HG03159 (cell line): ENCODE results near the gene PIP5K1C.

Experiments used
- ATAC-seq: cut with Tn5 transposase; IDR thresholded peaks from one replicate; pipeline ENCODE4 v1.9.1; 2021; ENCODE audit warnings: mild to moderate bottlenecking, moderate library complexity; ENCODE audit not compliant: unreplicated experiment

The PIP5K1C gene

DNA sequence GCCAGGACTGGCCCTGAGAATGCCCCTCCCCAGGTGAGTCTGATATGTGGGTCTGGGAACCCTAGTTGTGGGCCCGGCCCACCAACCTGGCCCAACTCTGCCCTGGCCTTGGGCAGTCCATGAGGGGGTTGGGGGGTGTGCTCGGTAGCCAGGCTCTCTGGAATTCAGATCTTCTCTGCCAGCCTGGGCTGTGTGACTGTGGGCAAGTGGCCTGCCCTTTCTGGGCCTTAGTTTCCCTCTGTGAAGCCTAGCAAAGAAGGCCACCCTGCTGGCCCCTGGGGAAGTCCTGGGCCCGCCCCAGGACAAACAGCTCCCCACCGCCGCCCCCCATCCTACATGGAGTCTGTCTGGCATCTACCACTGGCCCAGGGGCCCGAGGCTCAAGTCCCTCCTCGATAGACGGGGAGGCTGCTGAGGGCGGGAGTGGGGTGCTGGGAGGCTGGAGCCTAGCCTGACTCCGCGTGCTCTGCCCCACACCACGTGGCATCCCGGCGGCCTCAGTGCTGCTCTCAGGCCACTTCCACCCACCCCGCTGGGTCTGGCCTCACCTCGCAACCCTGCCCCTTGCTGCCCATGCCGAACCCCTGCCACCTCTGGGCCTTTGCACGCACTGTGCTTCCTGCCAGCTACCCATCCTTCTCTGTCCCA lies 85.3 kb downstream of the PIP5K1C start:
- ATAC-seq: no peak

DNA sequence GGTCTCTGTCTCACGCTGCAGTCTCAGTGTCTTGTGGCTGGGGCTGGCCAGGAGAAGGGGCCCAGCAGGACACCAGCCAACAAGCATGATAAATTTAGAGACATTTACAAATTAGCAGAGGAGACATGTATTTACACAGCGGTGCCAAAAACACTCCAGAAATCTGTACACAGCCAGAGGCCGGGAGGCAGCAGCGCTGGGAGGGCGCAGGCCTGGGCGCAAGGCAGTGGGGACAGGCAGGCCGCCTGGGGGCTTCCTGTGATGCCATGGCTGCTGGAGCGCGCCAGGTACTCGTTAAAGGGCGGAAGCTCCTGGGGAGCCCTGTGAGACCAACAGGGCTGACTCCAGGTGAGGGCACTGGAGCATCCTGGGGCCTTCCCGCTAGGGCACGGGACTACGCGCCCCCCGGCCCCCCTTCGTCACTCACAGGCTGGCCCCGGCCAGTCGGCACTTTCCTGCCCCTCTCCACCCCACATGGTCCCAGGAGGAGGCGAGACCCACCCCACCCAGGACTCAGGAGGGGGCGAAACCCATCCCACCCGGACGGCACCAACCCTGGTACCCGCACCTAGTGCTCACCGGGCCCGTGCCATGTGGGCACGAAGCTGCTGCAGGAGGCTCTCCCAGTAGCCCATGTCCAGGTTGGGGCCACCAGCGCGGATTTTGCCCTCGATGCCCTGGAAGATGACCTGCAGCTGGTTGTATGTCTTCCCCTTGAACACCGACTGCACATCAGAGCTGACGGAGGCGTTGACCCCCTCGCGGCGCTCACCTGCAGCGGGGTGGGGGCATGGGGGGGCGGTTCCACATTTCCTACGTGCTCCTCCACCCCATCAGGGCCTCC lies 86.2 kb downstream of the PIP5K1C start:
- ATAC-seq: no peak

DNA sequence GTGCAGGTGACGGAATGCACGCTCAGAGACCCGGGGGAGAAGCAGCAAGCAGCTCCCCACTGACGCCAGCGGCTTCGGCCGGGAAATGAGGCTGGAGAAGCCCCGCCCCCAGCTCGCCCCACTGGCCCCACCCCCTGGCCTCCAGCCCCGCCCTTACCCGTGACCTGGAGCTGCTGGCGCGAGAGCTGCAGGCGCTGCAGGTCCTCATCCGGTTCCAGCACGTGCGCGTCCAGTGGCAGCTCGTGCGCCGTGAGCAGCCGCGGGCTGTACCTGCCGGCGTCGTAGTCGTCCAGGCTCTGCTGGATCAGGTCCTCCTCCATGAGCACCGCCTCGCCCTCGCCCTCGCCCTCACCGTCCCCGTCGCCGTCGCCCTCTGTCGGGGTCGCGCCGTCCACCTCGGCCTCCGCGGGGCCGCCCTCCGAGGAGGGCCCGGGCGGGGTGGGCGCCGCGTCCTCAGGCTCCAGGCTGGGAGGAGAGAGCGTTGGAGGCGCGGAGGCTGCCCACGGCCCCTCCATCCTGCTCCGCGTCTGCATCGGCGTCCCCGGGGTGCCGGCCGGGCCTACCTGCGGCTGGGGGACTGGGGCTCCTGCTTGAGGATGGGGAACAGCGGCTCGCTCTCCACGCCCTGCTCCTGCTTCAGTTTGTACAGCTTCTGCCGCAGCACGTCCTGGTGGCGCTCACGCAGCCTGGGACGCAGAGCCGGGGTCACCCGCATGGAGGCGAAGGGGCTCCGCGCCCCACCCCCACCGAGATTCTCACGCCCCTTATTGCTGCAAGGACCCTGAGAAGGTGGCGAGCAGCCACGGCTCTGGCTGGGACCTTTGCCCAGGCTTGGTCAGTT lies 87.1 kb downstream of the PIP5K1C start:
- no peak for ATAC-seq

DNA sequence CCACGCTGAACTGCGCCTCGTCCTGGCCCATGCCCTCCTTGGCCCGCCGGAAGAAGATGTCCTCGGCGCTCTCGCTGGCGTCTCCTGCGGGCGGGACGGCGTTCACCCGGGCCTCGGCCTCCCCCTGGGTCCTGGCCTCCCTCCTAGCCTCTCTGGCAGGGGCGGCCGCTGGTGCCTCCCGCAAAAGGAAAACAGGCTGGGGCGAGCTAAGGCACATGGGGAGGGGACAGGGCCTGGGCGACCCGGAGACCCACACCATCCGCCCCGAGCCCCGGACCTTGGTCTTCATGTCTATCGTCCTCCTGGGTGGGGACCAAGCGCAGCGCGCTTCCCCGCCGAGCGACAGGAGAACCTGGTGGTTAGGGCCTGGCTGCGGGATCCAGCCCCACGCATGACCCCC lies 87.9 kb downstream of the PIP5K1C start:
- ATAC-seq: no peak

DNA sequence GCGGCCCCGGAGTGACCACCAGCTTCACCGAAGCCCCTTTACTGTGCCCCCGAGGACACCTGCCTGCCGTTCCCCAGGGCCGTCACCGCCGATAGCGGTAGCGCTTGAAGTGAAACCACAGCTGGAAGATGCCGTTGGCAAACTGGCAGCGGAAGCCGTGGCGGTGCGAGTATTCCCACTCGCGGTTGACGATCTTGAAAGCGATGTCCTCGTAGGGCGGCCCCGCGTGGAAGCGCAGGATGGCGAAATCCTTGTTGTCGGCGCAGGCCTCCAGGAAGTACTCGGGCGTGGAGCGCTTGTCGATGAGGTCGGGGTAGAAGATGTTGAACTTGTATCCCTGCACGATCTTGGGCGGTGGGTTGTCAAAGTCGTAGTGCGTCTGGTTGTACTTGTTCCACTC lies 88.4 kb downstream of the PIP5K1C start:
- ATAC-seq: no peak

DNA sequence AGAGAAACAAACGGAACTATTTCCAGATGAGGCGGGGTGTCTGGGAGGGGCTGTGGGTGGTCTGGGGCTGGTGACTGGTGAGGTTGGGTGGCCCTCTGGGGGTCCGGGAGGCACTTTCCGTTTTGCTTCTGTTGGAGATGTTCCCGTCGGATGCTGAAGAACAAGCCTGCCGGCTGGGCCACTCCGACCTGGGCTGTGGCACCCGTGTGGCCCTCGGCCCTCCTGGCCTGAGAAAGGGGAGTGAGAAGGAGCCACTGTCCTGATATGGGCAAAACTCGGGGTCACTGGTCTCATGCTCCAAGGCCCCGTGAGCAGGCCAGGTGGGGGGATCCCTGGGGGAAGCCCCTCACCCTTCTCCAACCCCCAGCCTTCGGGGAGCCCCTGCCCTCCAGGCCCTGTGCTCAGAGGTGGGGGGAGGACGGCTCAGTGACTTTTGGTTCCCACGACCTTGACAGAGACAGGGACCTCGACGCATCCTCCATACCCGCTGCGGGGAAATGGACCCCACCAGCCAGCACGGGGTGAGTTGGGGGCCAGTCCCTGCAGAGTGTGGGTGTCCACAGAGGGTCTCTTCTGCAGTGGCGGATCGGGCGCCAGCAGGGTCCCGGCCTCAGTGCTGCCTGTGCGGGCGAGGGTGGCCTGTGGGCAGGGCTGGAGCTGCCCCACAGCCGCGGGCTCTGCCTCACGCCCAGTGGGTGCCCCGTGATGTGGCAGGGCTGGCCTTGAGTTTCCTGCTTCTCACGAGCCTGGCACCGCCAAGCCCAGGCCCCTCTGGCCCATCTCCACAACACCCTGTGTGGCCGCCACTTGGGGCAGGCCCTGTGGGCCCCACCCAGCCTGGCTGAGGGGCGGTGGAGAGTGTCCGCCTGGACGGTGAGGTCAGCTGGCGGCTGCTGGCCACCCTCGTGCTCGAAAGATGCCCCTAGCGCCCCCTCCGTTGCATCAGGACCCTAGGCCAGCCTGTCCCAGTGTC lies 89.2 kb downstream of the PIP5K1C start:
- no peak for ATAC-seq

DNA sequence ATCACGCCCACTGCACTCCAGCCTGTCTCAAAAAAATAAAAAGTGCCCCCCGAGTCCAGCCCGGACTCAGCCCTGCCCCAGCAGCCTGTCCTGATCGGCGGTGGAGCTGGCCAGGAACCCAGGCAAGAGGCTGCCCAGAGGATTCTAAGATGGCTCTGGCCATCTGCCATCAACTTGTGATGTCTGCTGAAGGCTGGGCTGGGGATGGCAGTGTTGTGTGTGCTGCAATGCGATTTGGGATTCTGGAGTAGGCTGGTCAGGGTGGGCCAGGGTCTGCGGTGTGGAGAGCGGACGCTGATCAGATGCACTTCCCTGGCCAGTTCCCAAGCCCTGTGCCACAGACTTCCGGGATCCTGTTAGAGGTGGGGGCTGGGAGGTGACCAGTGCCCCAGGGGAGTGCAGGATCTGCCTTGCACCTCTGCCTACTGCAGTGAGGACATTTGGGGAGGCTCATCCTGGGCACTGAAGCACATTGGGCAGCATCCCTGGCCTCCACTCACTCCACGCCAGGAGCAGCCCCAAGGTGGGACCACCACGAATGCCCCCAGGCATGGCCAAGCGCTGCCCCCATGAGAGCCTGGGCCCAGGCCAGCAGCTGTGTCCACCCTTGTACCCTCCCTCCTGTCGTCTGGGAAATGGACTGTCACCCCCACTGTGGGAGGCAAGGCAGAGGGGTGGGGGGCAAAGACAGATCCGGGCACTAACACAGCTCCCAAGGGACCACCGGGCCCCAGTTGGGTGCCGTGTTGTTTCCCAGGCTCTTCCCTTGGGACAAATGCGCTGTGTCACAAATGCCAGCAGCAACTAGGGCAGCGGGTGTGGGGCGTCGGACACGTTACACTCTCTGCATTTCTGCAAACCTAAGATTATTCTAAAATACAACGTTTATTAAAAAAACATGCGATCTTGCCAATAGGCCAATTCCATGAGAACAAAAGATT lies 90.2 kb downstream of the PIP5K1C start:
- ATAC-seq: no peak

DNA sequence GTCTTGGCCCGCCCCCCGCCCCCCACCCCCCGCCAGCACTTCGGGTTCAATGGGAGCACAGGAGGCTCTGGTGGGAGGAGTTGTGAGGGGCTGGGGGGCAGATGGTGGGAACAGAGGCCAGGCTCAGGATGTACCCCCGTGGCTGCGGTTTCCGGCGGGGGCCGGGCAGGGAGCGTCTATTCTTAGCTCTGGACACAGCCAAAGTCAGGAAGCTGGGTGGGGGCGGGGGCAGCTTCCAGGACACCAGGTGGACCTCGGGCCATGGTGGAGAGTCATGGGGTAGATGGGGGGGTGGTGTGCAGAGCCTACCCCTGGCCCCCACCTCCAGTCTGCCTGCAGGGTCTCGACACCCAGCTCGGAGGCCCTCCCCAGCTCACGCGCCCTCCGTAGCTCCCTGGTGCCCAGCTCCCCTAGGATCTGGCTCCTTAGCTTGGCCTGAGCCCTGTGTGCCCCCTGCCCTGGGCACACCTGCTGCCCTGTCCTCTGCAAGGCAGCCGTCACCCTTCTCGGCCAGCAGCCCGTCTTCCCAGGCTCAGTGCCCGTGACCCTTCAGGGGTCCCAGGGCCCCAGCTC lies 91.4 kb downstream of the PIP5K1C start:
- ATAC-seq: no peak

DNA sequence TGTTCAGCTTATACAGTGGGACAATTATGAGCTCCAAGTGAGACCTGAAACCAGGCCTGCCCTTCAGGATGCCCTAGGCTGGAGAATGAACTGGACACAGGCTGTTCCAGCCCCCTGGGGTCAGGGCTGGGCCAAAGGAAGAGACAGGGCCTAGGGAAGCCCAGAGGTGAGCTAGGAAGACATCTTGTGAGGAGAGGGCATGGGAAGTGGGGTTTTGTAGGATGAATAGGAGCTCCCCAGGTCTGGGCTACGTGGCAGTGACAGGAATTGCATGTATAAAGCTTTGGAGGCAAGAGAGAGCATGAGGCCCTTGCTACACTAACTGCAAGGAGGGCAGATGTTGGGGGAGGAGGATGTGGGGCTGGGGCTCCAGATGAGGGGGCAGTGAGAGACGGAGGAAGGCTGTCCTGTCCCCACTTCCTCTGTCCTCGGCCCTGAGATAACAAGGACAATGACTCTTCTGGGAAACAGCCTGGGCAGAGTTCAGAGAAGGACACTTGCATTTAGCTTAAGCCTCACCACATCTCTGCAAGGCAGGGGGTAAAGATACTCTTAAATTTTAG lies 92.1 kb downstream of the PIP5K1C start:
- no peak for ATAC-seq

DNA sequence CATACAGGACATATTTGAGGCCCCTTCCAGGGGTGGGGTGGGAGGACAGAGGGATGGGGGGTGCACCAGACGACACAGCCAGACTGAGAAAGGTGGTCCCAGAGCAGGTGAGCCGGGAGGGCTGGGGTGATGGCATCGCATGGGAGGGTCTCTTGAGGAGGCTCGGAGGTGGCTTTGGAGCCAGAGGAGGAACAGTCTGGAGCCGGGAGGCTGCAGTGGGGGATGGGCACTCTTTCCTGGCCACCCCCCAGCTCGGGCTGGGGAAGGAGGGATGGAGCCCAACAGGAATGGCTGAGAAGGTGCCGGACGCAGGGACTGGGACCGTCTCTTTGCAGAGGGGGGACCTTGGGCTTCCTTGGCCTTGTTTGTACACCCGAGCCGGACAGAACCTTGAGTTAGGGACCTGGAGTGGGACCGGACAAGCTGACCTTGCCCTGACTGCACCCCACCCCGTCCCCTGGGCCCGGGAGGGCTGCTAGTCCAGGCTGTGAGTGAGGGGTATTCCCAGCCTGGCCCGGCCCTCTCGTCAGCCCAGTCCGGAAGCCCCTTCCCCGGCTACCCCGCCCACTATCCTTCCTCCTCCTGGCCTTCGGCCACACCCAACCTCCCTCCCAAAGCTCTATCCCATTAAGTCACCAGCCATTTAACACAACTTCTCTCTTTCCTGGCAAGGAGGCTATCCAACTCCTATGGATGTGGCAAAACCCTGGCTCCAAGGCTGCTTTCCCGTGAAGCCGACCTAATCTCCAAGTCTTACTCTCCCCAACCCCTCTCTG lies 92.8 kb downstream of the PIP5K1C start:
- ATAC-seq: no peak

DNA sequence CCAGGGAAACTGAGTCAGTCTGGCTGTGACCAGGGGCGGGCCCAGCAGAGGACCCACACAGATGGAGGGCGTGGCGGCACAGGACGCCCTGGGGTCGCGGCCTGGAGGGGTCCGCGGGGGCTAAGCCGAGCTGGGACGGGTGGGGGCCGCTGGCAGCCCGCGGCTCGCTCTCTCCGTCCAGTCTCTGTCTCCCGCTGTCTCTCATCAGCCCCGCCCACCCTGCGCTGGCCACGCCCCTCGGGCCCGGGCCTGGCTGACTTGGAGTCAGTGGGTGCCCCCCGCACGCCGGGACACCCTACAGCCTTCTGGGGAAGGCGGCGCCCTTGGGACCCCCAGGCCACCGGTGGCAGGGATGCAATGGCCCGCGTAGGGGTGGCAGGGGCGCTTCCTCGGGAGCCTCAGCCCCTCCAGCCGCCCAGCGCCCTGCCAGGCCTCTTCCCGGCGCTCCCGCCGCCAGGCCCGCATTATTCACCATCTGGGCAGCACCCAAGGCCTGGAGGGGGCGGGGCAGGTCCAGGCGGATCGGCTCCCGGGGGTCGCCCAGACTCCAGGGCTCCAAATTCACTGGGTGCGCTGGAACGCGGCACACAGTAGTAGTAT lies 93.5 kb downstream of the PIP5K1C start, which contains the start of gene TBXA2R:
Gene TBXA2R, minus strand, starts transcription at position 186 of the 600 bp plus-strand sequence. CDS start 6,241 bp downstream, outside the sequence.
- no peak for ATAC-seq

DNA sequence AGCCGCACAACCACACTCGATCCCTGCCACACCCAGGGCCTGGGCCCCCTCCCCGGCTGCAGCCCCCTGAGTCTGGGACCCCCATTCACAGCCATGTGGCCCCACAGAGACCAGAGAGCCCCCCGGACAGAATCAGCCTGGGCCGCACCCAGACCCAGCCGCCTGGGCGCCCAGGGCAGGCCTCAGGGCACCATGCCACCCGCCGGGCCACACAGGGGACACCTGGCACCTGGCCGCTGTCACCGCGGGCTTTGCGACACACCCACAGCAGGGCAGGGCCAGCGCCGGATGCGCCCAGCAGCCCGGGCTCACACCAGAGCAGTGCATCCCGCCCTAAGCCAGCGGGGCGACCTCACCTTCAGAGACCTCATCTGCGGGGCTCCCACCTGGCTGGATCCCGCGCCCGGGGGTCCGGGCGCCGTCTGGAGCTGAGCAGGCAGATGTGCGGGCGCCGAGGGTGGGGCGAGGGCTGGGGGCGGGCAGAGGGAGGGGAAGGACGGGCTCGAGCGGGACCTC lies 94.0 kb downstream of the PIP5K1C start:
- ATAC-seq: no peak

DNA sequence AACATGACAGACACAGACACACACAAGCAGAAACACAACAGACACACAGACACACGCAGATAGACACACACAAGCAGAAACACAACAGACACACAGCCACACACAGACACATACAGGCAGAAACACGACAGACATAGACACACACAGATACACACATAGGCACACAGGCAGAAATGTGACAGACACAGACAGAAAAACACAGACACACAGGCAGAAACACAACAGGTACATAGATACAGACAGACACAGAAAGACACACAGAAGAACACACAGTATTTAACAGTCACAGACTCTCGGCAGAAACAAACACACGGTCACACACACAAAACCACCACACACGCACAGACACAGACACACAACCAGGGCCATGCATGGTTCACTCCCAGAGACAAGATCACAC lies 94.5 kb downstream of the PIP5K1C start:
- no peak for ATAC-seq

DNA sequence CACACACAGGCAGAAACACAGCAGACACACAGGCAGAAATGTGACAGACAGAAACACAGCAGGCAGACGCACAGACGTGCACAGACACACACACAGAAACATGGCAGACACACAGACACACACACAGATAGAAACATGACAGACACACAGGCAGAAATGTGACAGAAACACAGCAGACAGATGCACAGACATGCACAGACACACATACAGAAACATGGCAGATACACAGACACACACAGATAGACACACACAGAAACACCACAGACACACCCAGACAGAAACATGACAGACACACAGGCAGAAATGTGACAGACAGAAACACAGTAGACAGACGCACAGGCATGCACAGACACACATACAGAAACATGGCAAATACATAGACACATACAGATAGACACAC lies 94.9 kb downstream of the PIP5K1C start:
- no peak for ATAC-seq

DNA sequence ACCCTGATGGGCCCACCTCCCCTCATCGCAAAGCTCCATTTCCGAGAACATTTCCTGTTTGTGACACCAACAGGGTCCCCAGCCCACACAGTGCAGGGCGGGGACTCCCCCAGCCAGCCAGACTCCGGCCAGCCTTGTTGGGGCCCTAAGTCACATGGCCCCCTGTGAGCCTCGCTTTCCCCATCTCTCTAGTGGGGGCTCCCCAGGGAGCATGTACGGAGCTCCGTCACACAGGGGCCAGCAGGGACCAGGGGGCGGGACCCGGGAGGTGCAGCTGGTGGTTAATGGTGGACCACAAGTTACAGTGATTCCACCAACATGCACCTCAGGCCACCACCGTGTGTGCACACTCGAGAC lies 95.3 kb downstream of the PIP5K1C start:
- ATAC-seq: no peak

DNA sequence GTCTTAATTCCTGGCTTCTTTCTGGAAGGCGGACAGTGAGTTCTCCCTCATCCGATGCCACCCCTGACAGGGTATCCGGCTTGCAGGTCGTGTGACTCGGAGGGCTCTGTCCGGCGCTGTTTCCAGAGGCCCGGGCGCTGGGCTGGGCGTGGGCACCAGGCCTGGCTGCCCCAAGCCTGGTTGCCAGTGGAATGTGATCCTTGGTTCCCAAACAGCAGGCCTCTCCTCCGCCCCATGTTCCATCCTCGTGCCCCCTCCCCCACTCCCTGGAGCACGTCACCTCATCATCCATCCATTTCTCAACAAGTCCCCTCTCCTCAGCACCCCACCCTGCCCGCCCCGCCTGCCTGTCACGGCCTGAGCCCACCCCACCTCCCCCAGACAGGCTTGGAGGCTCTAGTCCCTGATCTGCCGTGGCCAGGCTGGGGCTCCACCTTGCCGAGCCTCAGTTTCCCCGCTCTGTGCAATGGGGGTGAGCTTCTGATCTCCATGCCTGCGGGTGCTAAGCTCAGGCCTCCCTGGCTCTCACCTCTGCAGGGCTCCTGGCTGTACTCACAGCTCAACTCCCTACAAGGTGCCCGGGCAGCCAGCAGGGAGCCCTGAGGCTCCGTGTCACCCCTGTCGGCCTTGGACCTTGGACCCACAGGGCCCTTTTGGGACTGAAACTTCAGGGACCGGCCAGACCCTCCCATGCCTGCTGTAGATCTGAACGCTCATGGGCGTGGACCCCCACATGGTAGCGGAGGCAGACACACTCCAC lies 95.9 kb downstream of the PIP5K1C start:
- ATAC-seq: no peak
